HG03378 (cell line): ENCODE measurements around the gene CCL11.

Experiments
- ATAC-seq: cut with Tn5 transposase; IDR thresholded peaks from one replicate; pipeline ENCODE4 v1.9.1; 2021; ENCODE audit warnings: mild to moderate bottlenecking, moderate library complexity; ENCODE audit not compliant: unreplicated experiment

Gene CCL11

DNA sequence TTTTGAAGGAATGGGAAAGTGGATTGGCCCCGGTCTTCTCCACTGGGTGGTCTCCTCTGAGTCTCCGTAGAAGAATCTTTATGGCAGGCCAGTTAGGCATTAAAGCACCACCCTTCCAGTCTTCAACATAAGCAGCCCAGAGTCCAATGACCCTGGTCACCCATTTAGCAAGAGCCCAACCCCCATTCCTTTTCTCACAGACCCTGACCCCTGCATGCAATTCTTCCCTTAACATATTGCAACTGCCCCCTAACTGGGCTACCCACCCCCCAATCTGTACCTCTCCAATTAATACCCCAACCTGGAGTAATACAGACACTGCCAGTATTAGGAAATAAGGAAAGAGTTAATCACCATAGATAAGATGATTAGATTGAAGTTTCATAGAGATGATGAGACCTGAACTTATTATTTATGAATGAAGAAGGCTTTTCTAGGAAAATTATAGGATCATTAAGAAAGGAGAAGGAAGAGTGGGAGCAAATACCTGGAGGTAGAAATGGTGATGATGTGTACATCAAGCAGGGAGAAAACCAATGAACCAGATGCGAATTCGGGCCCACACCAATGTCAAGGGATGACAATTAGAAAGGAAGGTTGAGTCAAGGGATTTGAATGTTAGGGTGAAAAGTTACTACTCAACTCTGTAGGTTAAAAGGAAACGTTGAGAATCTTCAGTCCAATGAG is 28.1 kb upstream of the CCL11 start:
- no peak for ATAC-seq

GRCh38 chr17:34257986-34258326 is 27.6 kb upstream of the CCL11 start:
- ATAC-seq: no peak

- ATAC-seq: no peak
These were observed 26.4 kb upstream of the CCL11 start for GRCh38 chr17:34259146-34259545.

- no peak for ATAC-seq
These were observed 24.7 kb upstream of the CCL11 start for GRCh38 chr17:34260861-34261260.

DNA sequence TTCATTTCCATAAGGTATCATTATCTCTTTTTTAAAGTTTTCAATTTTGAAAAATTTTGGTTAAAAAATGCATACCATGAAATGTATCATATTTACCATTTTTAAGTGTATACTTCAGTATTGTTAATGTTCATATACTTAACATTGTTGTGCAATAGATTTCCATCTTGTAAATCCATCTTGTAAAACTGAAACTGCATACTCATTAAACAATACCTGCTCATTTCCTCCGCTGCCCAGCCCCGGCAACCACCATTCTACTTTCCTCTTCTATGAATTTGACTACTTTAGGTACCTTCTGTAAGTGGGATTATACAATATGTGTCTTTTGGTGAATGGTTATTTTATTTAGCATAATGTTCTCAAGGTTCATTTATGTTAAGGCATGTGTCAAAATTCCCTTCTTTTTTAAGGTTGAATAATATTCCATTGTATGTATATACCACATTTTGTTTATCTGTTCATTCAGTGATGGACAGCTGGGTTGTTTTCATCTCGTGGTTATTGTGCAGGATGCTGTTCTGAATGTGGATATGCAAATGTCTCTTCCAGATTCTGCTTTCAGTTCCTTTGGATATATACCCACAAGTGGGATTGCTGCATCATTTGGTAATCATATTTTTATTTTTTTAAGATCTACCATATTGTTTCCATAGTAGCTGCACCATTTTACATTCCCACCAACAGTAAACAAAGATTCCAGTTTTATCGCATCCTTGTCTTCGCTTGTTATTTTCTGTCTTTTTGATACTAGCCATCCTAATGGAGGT is 23.8 kb upstream of the CCL11 start:
- no peak for ATAC-seq

GRCh38 chr17:34265711-34266110 is 19.8 kb upstream of the CCL11 start:
- ATAC-seq: no peak

- ATAC-seq: no peak
These were observed 15.6 kb upstream of the CCL11 start, which contains the start of gene CCL7 for GRCh38 chr17:34269969-34270368. CCL7 (plus strand) TSS chr17:34270221; CDS start chr17:34270291, 70 bp downstream.

GRCh38 chr17:34275881-34276280 is 9.7 kb upstream of the CCL11 start:
- no peak for ATAC-seq

GRCh38 chr17:34276826-34277225 is 8.7 kb upstream of the CCL11 start:
- no peak for ATAC-seq

GRCh38 chr17:34283571-34283970 is 2.0 kb upstream of the CCL11 start:
- ATAC-seq: no peak

GRCh38 chr17:34287875-34288274 is 2.3 kb downstream of the CCL11 start:
- ATAC-seq: no peak

- ATAC-seq: no peak
These were observed 5.0 kb downstream of the CCL11 start for GRCh38 chr17:34290586-34290985.

- ATAC-seq: no peak
These were observed 6.3 kb downstream of the CCL11 start for GRCh38 chr17:34291721-34292348.

- ATAC-seq: no peak
These were observed 13.5 kb downstream of the CCL11 start for GRCh38 chr17:34299027-34299426.

- ATAC-seq: no peak
These were observed 14.5 kb downstream of the CCL11 start for GRCh38 chr17:34299956-34300577.

GRCh38 chr17:34300652-34301370 is 15.3 kb downstream of the CCL11 start:
- ATAC-seq: no peak

- ATAC-seq: no peak
These were observed 16.4 kb downstream of the CCL11 start for GRCh38 chr17:34301986-34302385.

DNA sequence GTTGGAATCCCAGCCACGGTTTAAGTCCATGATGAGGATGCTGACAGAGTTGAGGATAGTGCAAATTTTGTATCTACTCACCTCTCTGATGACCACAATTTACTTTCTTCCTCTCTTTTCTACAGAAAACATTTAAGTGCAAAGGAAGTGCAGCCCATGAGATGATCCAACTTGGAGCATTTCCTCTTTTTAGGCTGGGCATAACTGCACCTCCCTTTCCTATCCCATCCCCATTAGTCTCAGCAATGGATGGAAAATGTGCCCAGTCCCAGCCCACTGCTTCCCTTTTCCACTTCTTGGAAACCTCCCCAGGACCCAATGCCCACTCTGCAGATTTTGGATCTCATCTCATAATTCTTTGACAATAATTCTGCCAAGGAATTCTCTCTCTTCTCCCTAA is 17.1 kb downstream of the CCL11 start:
- no peak for ATAC-seq

DNA sequence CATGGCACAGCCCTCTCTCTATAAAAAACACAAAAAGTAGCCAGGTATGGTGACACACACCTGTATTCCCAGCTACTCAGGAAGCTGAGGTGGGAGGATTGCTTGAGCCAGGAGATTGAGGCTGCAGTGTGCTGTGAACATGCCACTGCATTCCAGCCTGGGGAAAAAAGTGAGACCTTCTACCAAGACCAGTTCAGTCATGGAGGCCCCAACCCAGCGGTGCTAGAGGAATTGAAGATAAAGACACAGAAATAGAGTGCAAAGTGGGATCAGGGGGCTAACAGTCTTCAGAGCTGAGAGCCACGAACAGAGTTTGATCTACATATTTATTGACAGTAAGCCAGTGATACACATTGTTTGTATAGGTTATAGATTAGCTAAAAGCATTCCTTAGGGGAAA is 18.1 kb downstream of the CCL11 start:
- ATAC-seq: no peak

DNA sequence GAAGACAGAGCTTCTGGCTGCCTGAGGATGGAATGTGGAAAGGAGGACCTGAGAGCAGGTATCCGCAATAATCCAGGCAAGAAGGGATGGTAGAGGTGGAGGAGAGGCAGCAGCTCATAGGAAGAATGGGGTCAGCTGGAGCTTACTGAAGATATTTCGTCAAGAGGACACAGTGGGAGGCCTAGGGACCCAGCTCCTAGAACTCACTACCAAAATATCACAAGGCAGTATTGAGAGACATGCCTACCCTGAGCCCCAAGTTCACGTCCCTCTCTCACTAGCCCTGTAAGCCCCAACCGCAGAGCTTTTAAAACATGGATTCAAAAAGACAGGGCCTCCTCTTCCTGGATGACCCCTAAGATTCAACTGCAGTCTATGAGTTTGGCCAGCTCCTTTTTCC is 19.5 kb downstream of the CCL11 start:
- no peak for ATAC-seq

GRCh38 chr17:34305606-34306005 is 20.1 kb downstream of the CCL11 start:
- no peak for ATAC-seq
